T-helper 2 cell (primary cell): ENCODE data around the gene GABARAPL2.
"Not testable (repeated sequence)": the region's sequence is repeated elsewhere in the genome, so short reads cannot be mapped to it uniquely, and the experiment has no call there.

Experiments used
- DNase-seq, 5 experiments: peaks; one replicate each; pipeline versions ENCODE4 v3.0.0 to v3.0.0-alpha.2; 2012 to 2022

GABARAPL2 gene

DNA sequence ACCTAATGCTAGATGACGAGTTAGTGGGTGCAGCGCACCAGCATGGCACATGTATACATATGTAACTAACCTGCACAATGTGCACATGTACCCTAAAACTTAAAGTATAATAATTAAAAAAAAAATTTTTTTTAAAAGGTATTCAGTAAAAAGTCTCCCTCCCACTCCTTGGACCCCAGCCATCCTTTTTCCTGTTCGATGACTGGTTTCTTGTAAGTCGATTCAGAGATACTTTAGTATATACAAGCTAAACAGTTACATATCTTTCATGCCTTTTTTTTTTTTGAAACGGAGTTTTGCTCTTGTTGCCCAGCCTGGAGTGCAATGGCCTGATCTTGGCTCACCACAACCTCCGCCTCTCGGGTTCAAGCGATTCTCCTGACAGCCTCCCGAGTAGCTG, 25.7 kb downstream of the GABARAPL2 start:
- DNase-seq, result not testable (repeated sequence)

GRCh38 chr16:75593308-75593707, 27.1 kb downstream of the GABARAPL2 start:
- no peak for DNase-seq

- peak in 1 of 5 experiments; percentile 59 for DNase-seq
Observed at GRCh38 chr16:75593825-75594820, 27.9 kb downstream of the GABARAPL2 start.

DNA sequence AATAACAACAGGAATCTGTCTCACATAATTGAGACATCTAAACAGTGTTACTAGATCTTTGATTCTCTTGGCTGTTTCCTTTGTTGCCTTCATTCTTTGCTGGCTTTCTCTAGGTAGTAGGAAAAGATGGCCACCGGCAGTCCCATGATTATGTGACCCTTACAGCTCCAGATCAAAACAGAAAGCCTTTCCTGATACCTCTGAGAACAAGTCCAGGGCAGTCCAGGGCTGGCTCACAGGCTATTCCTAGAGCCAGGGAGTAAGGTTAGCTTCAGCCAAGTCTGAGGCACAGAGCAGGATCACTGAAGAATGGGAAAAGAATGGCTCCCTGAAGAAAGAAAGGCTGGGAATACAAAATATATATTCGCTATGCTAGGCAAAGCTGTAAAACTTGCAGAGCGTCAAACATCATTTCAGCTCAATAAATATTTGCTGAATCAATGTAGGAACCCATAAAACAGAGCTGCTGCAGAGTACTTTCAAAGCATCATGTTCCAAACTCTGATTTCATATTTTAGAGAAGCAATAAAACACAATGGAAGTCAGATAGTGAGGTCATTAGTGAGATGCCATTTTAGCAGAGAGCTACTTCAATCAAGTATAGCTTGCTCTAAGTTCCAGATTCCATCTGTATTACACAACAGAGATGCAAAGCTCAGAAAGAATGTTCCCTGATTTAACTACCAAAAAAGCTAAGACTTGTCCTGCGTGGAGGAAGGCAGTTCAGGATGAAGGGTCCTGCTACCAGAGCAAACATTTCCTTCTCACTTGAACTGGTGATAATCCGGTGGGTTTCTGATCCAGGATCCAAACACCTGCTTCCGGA, 33.5 kb downstream of the GABARAPL2 start:
- DNase-seq, result no peak

DNA sequence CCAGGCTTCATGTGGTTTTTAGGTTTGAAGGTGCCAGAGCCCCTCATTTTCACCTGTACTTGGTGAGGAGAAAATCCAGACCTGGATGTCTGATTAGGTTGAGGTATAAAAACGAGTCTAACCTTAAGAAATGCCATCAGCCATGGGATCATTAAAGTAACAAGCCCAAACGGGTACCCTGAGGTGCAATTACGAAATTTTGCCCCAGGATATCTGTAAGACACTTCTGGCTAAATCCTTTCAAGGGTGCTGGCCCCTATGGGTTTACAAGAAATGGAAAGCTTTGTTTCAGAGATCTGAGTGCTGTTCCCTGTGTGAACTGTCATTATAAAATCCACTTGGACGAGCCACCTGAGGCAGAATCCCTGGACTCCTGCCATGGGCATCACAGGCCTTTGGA, 37.1 kb downstream of the GABARAPL2 start:
- no peak for DNase-seq

GRCh38 chr16:75606507-75606906, 40.3 kb downstream of the GABARAPL2 start:
- DNase-seq, result no peak

GRCh38 chr16:75614066-75614897, 48.1 kb downstream of the GABARAPL2 start:
- DNase-seq, result no peak

- no peak for DNase-seq
Observed at GRCh38 chr16:75615619-75616018, 49.4 kb downstream of the GABARAPL2 start.

DNA sequence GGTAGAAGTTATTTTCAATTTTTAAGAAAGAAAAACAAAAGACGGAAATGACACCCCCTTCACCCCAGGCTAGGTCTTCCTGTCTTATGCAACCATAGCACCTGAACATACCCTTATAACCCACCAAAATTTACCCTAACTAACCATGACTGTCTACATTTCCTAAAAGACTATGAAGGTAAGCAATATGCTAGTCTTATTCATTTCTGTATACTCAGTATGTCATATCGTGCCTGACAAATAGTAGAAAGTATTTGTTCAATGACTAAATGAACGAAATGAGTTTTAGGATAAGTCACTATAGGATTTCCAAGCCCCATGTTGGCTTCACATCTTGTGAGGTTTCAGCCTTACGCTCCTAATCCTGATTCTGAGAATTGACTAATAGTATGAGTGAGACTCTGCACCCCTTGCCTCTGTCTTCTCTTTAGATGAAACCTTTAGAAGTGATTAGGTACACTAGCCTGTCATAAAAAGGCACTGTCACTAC, 50.4 kb downstream of the GABARAPL2 start:
- peak in 2 of 5 experiments; percentile 73 to 74 for DNase-seq

GRCh38 chr16:75617121-75617520, 50.9 kb downstream of the GABARAPL2 start:
- no peak for DNase-seq

GRCh38 chr16:75618780-75619179, 52.6 kb downstream of the GABARAPL2 start:
- no peak for DNase-seq

DNA sequence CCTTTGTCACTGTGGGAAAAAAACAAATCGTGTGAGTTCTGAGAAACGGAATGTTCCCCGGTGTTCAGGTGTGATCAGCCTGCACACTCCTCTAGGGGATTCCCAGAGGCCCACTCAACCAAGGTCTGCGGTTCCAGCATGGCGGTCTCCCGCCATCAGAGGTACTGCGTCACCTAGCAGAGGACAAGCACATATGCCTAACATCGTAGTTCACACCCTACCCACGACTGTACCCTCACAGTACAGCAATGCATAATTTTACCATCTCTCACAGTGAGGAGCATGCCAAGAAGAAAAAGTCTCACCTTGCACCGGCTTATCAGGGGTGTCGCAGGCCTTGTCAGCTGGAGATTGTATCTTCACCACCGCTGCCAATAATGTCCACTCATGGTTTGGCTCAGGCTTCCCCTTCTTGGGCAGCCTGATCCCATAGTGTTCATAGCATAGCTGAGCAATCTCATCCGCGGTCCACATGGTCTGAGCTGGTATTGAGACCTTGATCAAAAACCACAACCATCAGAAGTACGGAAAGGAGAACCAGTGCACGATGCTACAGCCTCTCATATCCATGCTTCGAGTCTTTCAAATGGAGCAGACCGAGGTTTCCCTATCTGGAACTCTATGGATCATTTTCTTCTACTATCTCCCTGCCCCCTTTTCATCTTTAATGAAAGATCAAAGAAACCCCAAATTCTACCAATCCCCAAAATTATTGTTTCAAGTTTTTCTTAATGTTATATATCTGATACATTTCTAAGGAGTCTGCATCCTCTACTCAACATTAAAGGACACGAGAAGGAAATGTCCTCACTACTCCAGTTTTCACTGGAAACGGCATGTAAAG, 54.4 kb downstream of the GABARAPL2 start:
- peak in 2 of 5 experiments; percentile 33 to 95 for DNase-seq

- DNase-seq, result peak in 1 of 5 experiments; percentile 45
Observed at GRCh38 chr16:75621170-75621477, 54.9 kb downstream of the GABARAPL2 start.

GRCh38 chr16:75622761-75623605, 56.8 kb downstream of the GABARAPL2 start, which contains the start of gene ADAT1:
Gene ADAT1, minus strand, starts transcription at chr16:75623281. Its CDS starts 2,482 bp downstream, at chr16:75620799.
- DNase-seq, result peak; percentile 91 to 99 (median 98)

GRCh38 chr16:75624921-75625334, 58.7 kb downstream of the GABARAPL2 start:
- no peak for DNase-seq

DNA sequence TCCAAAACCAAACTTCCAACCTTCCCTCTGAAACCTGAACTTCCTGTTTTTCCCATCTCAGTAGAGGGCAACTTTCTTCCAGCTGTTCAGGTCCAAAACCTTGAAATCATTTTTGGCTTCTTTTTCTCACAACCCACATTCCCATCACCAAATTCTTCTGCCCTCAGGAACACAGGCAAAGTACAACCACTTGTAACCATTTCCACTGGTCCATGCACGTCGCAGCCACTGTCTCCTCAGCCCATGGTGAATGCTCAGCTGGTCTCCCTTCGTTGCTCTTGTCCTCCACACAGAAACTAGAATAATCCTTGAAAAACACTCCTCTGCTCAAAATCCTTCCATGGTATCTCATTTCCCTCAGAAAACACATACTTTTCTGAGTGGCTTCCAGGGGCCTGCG, 60.6 kb downstream of the GABARAPL2 start:
- DNase-seq, result no peak
